ENCODE measurements around the gene ACBD6. TPM values are rescaled to one million over a fixed set of nuclear protein-coding genes. Genes with fewer than 3 reads are reported as not detected.

The ACBD6 gene
- total and polyA plus RNA-seq, 11 donors = 18.6 to 35.8 (median 21.8) TPM

DNA sequence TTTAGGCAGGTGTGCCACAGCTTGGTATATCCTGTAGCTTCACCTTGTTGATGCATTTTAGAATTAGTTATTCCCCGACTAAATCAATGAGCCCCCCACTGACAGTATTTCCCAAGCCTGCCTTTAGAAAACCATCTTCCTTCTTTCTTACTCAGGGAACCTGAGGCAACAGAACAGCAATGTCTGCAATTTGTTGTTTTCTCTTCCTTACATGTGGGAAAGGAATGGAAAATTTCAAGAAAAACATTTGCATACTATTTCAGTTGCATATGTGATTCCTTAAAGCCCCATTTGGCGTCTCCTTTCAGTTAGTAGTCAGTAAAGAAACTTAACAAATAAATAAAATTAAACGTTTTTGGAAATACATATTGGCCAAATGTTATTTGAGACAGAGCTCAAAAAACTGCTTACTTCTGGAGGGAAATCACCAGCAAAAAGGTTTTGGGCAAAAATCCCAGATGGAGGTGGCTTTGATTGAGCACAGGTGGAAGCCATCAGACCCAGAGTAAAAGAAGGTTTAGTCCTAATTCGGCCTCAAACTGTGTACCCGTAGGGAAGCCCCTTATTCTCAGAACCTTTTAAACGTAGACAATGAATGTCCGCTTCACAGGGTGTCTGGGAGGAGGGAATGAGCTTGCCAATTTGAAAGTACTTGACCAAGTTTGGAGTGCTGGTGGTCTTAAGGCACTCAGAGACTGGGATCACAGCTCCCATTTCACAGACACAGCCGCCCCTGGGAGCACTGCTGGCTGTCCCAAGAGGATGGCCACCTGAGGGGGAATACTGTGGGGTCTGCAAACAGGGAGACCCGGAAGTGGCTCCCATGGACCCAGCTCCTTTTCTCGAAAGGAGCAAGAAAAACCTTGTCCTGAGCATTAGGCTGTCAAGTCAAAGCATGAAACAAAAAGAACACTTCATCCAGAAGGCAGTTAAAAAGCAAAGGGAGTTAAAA lies 263.0 kb downstream of the ACBD6 start:
- WGBS, 4 donors = 6 to 10% (median 9%) methylated on average over 10 of the region's 10 CpGs
- H3K27me3 ChIP-seq = peaks cover 43 to 99% (median 84%) of the 10 kb centered on the region in 9 donors

DNA sequence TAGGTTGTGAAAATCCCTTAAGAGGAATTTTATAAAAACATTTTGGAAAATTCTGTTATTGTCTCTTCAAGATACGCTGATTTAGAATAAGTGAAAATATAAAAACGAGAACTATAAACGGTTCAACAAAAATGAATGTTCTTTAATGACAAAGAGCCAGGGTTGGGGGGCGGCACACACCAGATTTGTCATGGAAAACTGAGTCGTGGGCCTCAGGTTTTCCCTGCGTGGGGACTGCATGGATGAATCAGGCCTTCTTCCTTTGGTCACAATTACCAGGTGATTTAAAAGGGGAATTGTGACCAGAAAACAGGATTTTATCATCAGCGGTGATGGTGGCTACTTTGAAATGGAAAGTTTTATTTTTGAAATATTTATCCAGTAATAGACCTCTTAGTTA lies 263.7 kb downstream of the ACBD6 start:
- Histone ChIP-seq H3K4me1 (peaks cover 0 to 23% (median 17%) of the 10 kb centered on the region in 12 donors), H3K27me3 (peaks cover 49 to 100% (median 90%) of the 10 kb centered on the region in 9 donors), H3K9me3 (no peaks in the 10 kb centered on the region), H3K4me3 (no peak overlapping the region), H3K27ac (no peak overlapping the region), H3K36me3 (no peaks in the 10 kb centered on the region)
- TF ChIP-seq, protein P1, sequence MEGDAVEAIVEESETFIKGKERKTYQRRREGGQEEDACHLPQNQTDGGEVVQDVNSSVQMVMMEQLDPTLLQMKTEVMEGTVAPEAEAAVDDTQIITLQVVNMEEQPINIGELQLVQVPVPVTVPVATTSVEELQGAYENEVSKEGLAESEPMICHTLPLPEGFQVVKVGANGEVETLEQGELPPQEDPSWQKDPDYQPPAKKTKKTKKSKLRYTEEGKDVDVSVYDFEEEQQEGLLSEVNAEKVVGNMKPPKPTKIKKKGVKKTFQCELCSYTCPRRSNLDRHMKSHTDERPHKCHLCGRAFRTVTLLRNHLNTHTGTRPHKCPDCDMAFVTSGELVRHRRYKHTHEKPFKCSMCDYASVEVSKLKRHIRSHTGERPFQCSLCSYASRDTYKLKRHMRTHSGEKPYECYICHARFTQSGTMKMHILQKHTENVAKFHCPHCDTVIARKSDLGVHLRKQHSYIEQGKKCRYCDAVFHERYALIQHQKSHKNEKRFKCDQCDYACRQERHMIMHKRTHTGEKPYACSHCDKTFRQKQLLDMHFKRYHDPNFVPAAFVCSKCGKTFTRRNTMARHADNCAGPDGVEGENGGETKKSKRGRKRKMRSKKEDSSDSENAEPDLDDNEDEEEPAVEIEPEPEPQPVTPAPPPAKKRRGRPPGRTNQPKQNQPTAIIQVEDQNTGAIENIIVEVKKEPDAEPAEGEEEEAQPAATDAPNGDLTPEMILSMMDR (IDR thresholded peaks at IDR 0.05) = no peak
- TF ChIP-seq POLR2A (IDR thresholded peaks at IDR 0.05) = no peak
- intact Hi-C loops (cut with DNase I) = no loop called here
- ATAC-seq (no peak), DNase-seq (no peak)
- 13 to 20% (median 15%) methylated on average over 7 of the region's 7 CpGs for WGBS, 4 donors

More for the DNA sequence above, 263.0 kb downstream of the ACBD6 start:
- DNase-seq (no peak), ATAC-seq (no peak)
- intact Hi-C loops (cut with DNase I) = no loop called here
- Histone ChIP-seq H3K36me3 (no peaks in the 10 kb centered on the region), H3K9me3 (no peaks in the 10 kb centered on the region), H3K4me3 (no peak overlapping the region), H3K27ac (no peak overlapping the region), H3K4me1 (peaks cover 0 to 17% (median 12%) of the 10 kb centered on the region in 12 donors)
- TF ChIP-seq POLR2A (IDR thresholded peaks at IDR 0.05) = no peak
- TF ChIP-seq, protein P1 (IDR thresholded peaks at IDR 0.05) = no peak

Small RNA genes within 50 kb of the gene (microRNA-seq; reads per million reads assigned to microRNA genes)
- gene MIR3121 = 0 to 0.06 (median 0) reads per million in 4 donors

Other genes starting within 250 kb of the ACBD6 start
- gene OVAAL, start 56.4 kb upstream of the ACBD6 start, total RNA-seq = 10 to 100 TPM in 1 of 9 donors, 1 to 10 TPM in 8; 1.5 to 13.9 (median 2.4) TPM
- gene OVAAL, start 56.4 kb upstream of the ACBD6 start, polyA plus RNA-seq = 10 to 100 TPM in 1 of 2 donors, 1 to 10 TPM in 1; 2.8 to 13.8 TPM
- 100 to 1,000 TPM in 1 of 9 donors, 10 to 100 TPM in 8; 55.4 to 163 (median 62.5) TPM for gene XPR1, start 129.4 kb upstream of the ACBD6 start, total RNA-seq
- 10 to 100 TPM; 18.6 to 50.4 TPM for gene XPR1, start 129.4 kb upstream of the ACBD6 start, polyA plus RNA-seq